ENCODE measurements around the gene MICOS13. TPM values are rescaled to one million over a fixed set of nuclear protein-coding genes. Genes with fewer than 3 reads are reported as not detected.
A peak's percentile ranks its signal among the peaks of the same experiment; 100 is the strongest.

The MICOS13 gene
- total and polyA plus RNA-seq, 2 experiments from 2014 or later = 15.5 to 54.6 TPM

DNA sequence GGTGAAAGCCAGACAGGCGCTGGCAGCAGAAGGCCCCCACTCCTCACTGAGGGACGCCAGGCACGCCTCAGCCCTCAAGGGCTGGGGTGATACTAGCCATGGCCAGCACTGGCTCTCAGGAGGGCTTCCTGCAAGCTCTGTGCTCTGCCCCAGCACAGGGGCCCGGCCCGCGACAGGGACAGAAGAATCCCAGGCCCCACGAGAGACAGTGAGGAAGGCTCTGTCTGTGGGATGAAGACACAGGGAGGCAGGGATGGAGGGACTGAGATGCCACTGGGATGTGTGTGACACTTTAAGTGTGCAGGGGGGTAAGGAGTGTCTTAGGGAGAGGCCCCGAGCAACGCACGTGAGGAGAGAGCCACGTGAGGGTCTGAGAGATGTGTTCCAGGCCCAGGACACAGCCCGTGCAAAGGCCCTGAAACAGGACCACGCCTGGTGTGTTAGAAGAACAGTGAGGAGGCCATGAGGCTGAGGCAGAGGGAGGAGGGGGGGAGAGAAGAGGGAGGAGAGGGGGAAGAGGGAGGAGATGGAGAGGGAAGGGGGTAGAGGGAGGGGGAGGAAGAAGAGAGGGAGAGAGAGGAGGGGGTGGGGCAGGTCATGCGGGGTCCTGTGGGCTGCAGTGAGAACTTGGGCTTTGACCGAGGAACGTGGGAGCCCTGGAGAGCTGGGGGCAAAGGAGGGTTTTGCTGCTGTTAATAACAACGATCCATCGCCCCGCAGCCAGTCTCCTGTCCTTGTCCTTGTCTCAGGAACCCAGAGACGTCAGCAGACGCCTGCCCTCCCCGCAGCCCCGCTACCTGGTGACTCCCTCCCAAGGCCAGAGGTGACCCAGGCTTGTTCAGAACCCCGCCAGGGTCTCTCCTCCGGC is 16.9 kb upstream of the MICOS13 start:
- H3K4me3 ChIP-seq = no peak overlapping the region
- H4K20me1 ChIP-seq (replicated peaks; ENCODE audit: insufficient read depth) = peaks cover 12% of the 10 kb centered on the region; the same call in 1 of the 2 replicates
- DNase-seq (ENCODE audit: low spot score) = peak; percentile 6
- H3K36me3 ChIP-seq (ENCODE audit: insufficient read depth) = no peaks in the 10 kb centered on the region
- TF ChIP-seq, protein P1, sequence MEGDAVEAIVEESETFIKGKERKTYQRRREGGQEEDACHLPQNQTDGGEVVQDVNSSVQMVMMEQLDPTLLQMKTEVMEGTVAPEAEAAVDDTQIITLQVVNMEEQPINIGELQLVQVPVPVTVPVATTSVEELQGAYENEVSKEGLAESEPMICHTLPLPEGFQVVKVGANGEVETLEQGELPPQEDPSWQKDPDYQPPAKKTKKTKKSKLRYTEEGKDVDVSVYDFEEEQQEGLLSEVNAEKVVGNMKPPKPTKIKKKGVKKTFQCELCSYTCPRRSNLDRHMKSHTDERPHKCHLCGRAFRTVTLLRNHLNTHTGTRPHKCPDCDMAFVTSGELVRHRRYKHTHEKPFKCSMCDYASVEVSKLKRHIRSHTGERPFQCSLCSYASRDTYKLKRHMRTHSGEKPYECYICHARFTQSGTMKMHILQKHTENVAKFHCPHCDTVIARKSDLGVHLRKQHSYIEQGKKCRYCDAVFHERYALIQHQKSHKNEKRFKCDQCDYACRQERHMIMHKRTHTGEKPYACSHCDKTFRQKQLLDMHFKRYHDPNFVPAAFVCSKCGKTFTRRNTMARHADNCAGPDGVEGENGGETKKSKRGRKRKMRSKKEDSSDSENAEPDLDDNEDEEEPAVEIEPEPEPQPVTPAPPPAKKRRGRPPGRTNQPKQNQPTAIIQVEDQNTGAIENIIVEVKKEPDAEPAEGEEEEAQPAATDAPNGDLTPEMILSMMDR (conservative IDR thresholded peaks at IDR 0.05; ENCODE audit: low read depth in 2 of 2) = no peak
- TF ChIP-seq ZNF331 (CRISPR knock-in tag; IDR thresholded peaks at IDR 0.05; ENCODE audit: low read depth) = no peak
- no peak for TF ChIP-seq STAT1 (IDR thresholded peaks at IDR 0.05; ENCODE audit: unreplicated experiment)
- TF ChIP-seq, protein P2, sequence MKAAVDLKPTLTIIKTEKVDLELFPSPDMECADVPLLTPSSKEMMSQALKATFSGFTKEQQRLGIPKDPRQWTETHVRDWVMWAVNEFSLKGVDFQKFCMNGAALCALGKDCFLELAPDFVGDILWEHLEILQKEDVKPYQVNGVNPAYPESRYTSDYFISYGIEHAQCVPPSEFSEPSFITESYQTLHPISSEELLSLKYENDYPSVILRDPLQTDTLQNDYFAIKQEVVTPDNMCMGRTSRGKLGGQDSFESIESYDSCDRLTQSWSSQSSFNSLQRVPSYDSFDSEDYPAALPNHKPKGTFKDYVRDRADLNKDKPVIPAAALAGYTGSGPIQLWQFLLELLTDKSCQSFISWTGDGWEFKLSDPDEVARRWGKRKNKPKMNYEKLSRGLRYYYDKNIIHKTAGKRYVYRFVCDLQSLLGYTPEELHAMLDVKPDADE (IDR thresholded peaks at IDR 0.05) = no peak
- no peak for TF ChIP-seq ZNF114 (CRISPR knock-in tag; IDR thresholded peaks at IDR 0.05)
- peak; percentile 13; the same call in 1 of the 2 replicates for TF ChIP-seq POLR2AphosphoS5 (IDR thresholded peaks at IDR 0.05; ENCODE audit: low read depth)
- H3K4me1 Mint-ChIP-seq = 0 out of 3 replicates have a peak, but pooled peaks cover 4% of the 10 kb centered on the region
- no peaks in the 10 kb centered on the region for H3K27me3 ChIP-seq (ENCODE audit: insufficient read depth)
- peak overlapping the region; percentile 45; the same call in 1 of the 2 replicates for H3K27ac ChIP-seq (ENCODE audit: low read depth)
- no peak for ATAC-seq
- no peaks in the 10 kb centered on the region for H3K9me2 ChIP-seq (ENCODE audit: insufficient read depth)
- no peak overlapping the region for H2AFZ ChIP-seq
- peaks cover 5% of the 10 kb centered on the region for H3K79me2 ChIP-seq (replicated peaks; ENCODE audit: insufficient read depth)
- H3K27ac Mint-ChIP-seq = no peak overlapping the region
- H3K27me3 Mint-ChIP-seq (ENCODE audit: insufficient read depth, low read depth, poor library complexity) = peaks cover 46% of the 10 kb centered on the region
- no peak overlapping the region for H3K4me2 ChIP-seq
- no peak overlapping the region for H3K4me3 Mint-ChIP-seq
- H3K36me3 Mint-ChIP-seq (ENCODE audit: low read depth) = peaks cover 80% of the 10 kb centered on the region
- H3K4me1 ChIP-seq (ENCODE audit: insufficient read depth) = no peaks in the 10 kb centered on the region
- peaks cover 11% of the 10 kb centered on the region for H3F3A ChIP-seq (replicated peaks; ENCODE audit: low read depth)
- H3K9me3 Mint-ChIP-seq = peaks cover 3% of the 10 kb centered on the region; the same call in 2 of the 3 replicates

DNA sequence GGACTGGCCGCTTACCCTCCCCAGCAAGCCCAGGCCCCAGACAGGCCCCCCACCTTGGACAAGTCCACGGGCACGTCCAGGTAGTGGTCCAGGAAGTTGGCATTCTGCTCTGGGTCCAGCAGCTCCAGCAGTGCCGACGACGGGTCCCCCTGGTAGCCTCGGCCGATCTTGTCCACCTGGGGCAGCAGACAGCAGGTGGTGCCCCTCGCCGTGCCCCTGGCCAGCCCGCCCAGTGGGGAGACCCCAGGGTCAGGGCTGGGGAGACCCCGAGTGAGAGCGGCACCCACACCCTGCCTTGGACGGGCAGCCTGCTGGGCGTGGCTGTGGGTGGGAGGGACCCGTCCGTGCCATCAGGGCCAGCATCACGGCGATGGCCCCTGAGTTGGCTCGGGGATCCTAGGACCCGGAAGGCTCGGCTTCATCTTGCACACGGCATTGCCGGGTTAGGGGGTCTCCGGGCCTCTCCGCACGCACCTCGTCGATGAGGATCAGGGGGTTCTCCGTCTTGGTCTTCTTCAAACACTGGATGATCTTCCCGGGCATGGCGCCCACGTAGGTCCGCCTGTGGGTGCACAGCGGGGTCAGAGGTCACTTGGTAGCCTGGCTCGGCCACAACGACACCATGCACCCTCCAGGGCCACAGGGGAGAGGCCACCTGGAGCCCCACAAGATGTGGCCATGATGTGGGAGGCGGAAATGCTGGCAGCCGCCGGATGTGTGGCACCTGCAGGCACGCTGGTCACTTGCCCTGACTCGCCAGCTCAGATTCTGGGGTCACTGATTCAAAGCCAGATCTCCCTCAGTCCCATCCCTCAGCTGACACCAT is 16.1 kb upstream of the MICOS13 start:
- Mint-ChIP-seq H3K4me3 (no peak overlapping the region), H3K27ac (no peak overlapping the region), H3K36me3 (ENCODE audit: low read depth) (peaks cover 83% of the 10 kb centered on the region), H3K9me3 (peaks cover 3% of the 10 kb centered on the region; the same call in 2 of the 3 replicates), H3K4me1 (0 out of 3 replicates have a peak, but pooled peaks cover 4% of the 10 kb centered on the region), H3K27me3 (ENCODE audit: insufficient read depth, low read depth, poor library complexity) (peaks cover 50% of the 10 kb centered on the region)
- Histone ChIP-seq H4K20me1 (replicated peaks; ENCODE audit: insufficient read depth) (peaks cover 13% of the 10 kb centered on the region; the same call in 1 of the 2 replicates), H2AFZ (no peak overlapping the region), H3K27ac (ENCODE audit: low read depth) (no peak overlapping the region), H3K4me1 (ENCODE audit: insufficient read depth) (no peaks in the 10 kb centered on the region), H3K9me2 (ENCODE audit: insufficient read depth) (no peaks in the 10 kb centered on the region), H3K79me2 (replicated peaks; ENCODE audit: insufficient read depth) (peaks cover 13% of the 10 kb centered on the region), H3F3A (replicated peaks; ENCODE audit: low read depth) (peaks cover 16% of the 10 kb centered on the region), H3K36me3 (ENCODE audit: insufficient read depth) (no peaks in the 10 kb centered on the region), H3K4me2 (no peak overlapping the region), H3K4me3 (no peak overlapping the region), H3K27me3 (ENCODE audit: insufficient read depth) (no peaks in the 10 kb centered on the region)
- DNase-seq (ENCODE audit: low spot score) (peak; percentile 0), ATAC-seq (no peak)
- TF ChIP-seq ZNF114 (CRISPR knock-in tag; IDR thresholded peaks at IDR 0.05) (no peak), POLR2AphosphoS5 (IDR thresholded peaks at IDR 0.05; ENCODE audit: low read depth) (peak; percentile 18; the same call in 1 of the 2 replicates), NANOG (IDR thresholded peaks at IDR 0.05; ENCODE audit: borderline replicate concordance) (no peak)

All from GM23338 (cell line).